Measurements from ENCODE around the gene GLIPR1.

The GLIPR1 gene
- long read RNA-seq, partial matches to known transcripts: 0 of 5 reads
- long read RNA-seq, other reads (novel, unspliced or antisense): 5 of 5 reads

DNA sequence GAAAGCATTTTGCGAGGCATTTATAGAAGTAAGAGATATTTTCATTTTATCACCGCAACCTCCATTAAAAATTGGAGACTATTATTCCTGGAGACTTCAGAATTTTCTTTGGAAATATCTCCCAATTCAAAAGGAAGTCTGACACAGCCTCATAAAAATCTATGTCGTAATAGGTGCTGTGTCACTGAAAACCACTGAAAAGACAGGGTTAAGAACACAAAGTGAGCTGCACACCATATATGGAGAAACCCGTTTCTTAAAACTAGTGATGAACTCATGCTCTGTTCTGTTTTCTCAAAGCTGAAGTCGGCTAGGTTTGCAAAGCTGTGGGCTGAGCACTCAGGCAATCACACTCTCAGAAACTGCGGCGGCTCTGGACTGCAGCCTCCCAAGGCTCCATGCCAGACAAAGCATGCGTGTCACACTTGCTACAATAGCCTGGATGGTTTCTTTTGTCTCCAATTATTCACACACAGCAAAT, at the start of gene GLIPR1:
GLIPR1 (plus strand) TSS at position 287 of the 481 bp plus-strand sequence; CDS start at position 413, 126 bp downstream.
- Histone ChIP-seq H3K27ac (replicated peaks) (peak within 1 kb of the TSS; percentile 96), H3K27me3 (ENCODE audit: insufficient read depth, poor library complexity, severe bottlenecking) (no peaks in the 10 kb centered on the region), H3K4me3 (replicated peaks; ENCODE audit: insufficient read depth, low read length) (peak within 1 kb of the TSS; percentile 47)
- DNase-seq (ENCODE audit: low read depth in 1 of 2, low spot score in 1 of 2): peak; percentile 55 to 88
- TF ChIP-seq GABPA (IDR thresholded peaks at IDR 0.05; ENCODE audit: low read depth) (no peak), POLR2AphosphoS5 (IDR thresholded peaks at IDR 0.05; ENCODE audit: low read depth) (peak; percentile 62; the same call in 1 of the 2 replicates), SPI1 (IDR thresholded peaks at IDR 0.05; ENCODE audit: borderline replicate concordance, low read depth) (0 out of 2 replicates have a peak, but pooled peaks have one; percentile 1)
- TF ChIP-seq, protein P1, sequence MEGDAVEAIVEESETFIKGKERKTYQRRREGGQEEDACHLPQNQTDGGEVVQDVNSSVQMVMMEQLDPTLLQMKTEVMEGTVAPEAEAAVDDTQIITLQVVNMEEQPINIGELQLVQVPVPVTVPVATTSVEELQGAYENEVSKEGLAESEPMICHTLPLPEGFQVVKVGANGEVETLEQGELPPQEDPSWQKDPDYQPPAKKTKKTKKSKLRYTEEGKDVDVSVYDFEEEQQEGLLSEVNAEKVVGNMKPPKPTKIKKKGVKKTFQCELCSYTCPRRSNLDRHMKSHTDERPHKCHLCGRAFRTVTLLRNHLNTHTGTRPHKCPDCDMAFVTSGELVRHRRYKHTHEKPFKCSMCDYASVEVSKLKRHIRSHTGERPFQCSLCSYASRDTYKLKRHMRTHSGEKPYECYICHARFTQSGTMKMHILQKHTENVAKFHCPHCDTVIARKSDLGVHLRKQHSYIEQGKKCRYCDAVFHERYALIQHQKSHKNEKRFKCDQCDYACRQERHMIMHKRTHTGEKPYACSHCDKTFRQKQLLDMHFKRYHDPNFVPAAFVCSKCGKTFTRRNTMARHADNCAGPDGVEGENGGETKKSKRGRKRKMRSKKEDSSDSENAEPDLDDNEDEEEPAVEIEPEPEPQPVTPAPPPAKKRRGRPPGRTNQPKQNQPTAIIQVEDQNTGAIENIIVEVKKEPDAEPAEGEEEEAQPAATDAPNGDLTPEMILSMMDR (IDR thresholded peaks at IDR 0.05; ENCODE audit: insufficient read depth, low read length): no peak
- TF ChIP-seq, protein P2, sequence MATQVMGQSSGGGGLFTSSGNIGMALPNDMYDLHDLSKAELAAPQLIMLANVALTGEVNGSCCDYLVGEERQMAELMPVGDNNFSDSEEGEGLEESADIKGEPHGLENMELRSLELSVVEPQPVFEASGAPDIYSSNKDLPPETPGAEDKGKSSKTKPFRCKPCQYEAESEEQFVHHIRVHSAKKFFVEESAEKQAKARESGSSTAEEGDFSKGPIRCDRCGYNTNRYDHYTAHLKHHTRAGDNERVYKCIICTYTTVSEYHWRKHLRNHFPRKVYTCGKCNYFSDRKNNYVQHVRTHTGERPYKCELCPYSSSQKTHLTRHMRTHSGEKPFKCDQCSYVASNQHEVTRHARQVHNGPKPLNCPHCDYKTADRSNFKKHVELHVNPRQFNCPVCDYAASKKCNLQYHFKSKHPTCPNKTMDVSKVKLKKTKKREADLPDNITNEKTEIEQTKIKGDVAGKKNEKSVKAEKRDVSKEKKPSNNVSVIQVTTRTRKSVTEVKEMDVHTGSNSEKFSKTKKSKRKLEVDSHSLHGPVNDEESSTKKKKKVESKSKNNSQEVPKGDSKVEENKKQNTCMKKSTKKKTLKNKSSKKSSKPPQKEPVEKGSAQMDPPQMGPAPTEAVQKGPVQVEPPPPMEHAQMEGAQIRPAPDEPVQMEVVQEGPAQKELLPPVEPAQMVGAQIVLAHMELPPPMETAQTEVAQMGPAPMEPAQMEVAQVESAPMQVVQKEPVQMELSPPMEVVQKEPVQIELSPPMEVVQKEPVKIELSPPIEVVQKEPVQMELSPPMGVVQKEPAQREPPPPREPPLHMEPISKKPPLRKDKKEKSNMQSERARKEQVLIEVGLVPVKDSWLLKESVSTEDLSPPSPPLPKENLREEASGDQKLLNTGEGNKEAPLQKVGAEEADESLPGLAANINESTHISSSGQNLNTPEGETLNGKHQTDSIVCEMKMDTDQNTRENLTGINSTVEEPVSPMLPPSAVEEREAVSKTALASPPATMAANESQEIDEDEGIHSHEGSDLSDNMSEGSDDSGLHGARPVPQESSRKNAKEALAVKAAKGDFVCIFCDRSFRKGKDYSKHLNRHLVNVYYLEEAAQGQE (IDR thresholded peaks at IDR 0.05; ENCODE audit: insufficient replicate concordance, low read depth): peak; percentile 16

DNA sequence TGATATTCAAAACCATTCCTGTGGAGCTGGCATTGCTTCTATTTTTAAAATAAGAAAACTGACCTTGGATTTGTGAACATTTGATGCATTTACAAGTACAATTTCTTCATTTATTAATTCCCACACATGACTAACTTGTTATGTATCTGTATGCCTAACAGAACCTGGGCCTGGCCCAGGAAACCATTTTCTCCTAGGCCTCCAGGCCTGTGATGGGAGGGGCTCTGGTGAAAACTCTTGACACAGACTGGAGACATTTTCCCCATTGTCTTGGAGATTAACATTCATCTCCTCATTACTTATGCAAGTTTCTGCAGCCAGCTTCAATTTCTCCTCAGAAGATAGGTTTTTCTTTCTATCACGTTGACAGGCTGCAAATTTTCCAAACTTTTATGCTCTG, 47.6 kb upstream of the GLIPR1 start:
- DNase-seq (ENCODE audit: low read depth in 1 of 2, low spot score in 1 of 2): no peak
- Histone ChIP-seq H3K4me3 (replicated peaks; ENCODE audit: insufficient read depth, low read length) (no peak overlapping the region), H3K27ac (replicated peaks) (no peak overlapping the region), H3K27me3 (ENCODE audit: insufficient read depth, poor library complexity, severe bottlenecking) (no peaks in the 10 kb centered on the region)
- TF ChIP-seq GABPA (IDR thresholded peaks at IDR 0.05; ENCODE audit: low read depth): no peak
- TF ChIP-seq, protein P2 (IDR thresholded peaks at IDR 0.05; ENCODE audit: insufficient replicate concordance, low read depth): no peak

DNA sequence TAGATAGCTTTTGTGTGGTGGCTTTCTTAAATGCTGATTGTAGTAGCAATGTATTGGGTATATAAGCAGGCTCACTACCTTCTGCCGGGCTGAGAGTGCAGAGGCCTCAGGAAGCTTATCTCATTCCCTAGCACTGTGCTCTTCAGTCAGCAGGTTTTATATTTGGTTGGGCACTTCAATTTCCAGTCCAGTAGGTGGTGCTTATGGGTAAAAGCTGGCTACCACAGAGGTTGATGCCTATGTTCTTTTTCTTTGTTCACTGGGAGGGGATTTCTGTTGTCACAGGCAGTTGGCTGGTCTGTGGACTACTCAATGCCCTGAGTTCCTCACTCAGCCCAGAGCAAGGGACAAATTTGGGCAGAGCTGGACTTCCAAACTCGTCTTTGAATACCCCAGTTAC, 43.0 kb upstream of the GLIPR1 start:
- Histone ChIP-seq H3K27ac (replicated peaks) (no peak overlapping the region), H3K4me3 (replicated peaks; ENCODE audit: insufficient read depth, low read length) (no peak overlapping the region), H3K27me3 (ENCODE audit: insufficient read depth, poor library complexity, severe bottlenecking) (no peaks in the 10 kb centered on the region)
- peak; percentile 12 to 18 for DNase-seq (ENCODE audit: low read depth in 1 of 2, low spot score in 1 of 2)
- TF ChIP-seq, protein P2 (IDR thresholded peaks at IDR 0.05; ENCODE audit: insufficient replicate concordance, low read depth): no peak
- TF ChIP-seq, protein P1 (IDR thresholded peaks at IDR 0.05; ENCODE audit: insufficient read depth, low read length): peak; percentile 8
